Esophagus muscularis mucosa (tissue), 4 donors: ENCODE measurements around the gene PHAF1. TPM values are rescaled to one million over a fixed set of nuclear protein-coding genes. Genes with fewer than 3 reads are reported as not detected.

ENCODE experiments used
- DNase-seq: peaks from one replicate; pipeline ENCODE4 v3.0.0-alpha.2; 2017; ENCODE audit errors: extremely low spot score
- H3K27ac ChIP-seq, 4 donors: fragments of 200-600 bp; sonication (generic); replicated peaks in 1 of 4; 1 replicate in 3 of 4; 2 replicates in 1 of 4; pipeline ENCODE4 v1.5.1; 2016 to 2019; ENCODE audit warnings: mild to moderate bottlenecking in 1 of 4
- H3K27me3 ChIP-seq, 4 donors: fragments of 200-600 bp; sonication (generic); one replicate each; pipeline versions ENCODE4 v1.5.1 to v1.6.0; 2016 to 2019
- H3K36me3 ChIP-seq, 4 donors: fragments of 200-600 bp; sonication (generic); one replicate each; pipeline ENCODE4 v1.5.1; 2016 to 2019
- H3K4me1 ChIP-seq, 4 donors: fragments of 200-600 bp; sonication (generic); one replicate each; pipeline ENCODE4 v1.5.1; 2016 to 2019
- H3K4me3 ChIP-seq, 4 donors: fragments of 200-600 bp; sonication (generic); 1 replicate in 2 of 4; 2 replicates in 2 of 4; pipeline ENCODE4 v1.5.1; 2016 to 2019; ENCODE audit warnings: mild to moderate bottlenecking in 4 of 4, moderate library complexity in 1 of 4
- H3K9me3 ChIP-seq, 4 donors: fragments of 200-600 bp; sonication (generic); 1 replicate in 3 of 4; 2 replicates in 1 of 4; pipeline ENCODE4 v1.5.1; 2016 to 2019
- CTCF ChIP-seq, 3 experiments: fragments of 200-600 bp in 2 of 3; fragments of 450-650 bp in 1 of 3; sonication (generic) in 2 of 3; IDR thresholded peaks; one replicate each; pipeline ENCODE4 v1.5.1; 2017 to 2019; ENCODE audit warnings: antibody characterized with exemption in 3 of 3, mild to moderate bottlenecking in 2 of 3, moderate library complexity in 1 of 3
- EP300 ChIP-seq: sonication (generic); formaldehyde crosslinking; IDR thresholded peaks from one replicate; pipeline ENCODE4 v1.6.1; 2017; ENCODE audit warnings: antibody characterized with exemption
- POLR2A ChIP-seq: fragments of 450-650 bp; IDR thresholded peaks from one replicate; pipeline ENCODE4 v1.6.1; 2017; ENCODE audit warnings: antibody characterized with exemption, moderate library complexity, mild to moderate bottlenecking, low read depth
- POLR2AphosphoS5 ChIP-seq, 2 donors: sonication (generic); formaldehyde crosslinking; IDR thresholded peaks; one replicate each; pipeline ENCODE4 v1.6.1; 2017; ENCODE audit warnings: antibody characterized with exemption in 2 of 2
- WGBS: methylation state at CpG from one replicate; pipeline ENCODE4 v1.1.5; 2018; 5-methylcytosine and 5-hydroxymethylcytosine counted together
- intact Hi-C: fragments of 100-400 bp; cut with DNase I; formaldehyde crosslinking; loops from one replicate; pipeline ENCODE4 v1.15.1; 2023
- total RNA-seq, 4 donors: library from RNA; depleted of rRNA; stranded (reverse); fragments of >200 nt; gene quantifications; one replicate each; pipeline versions ENCODE4 v1.1.0 to v1.2.1, GENCODE V29; 2016

PHAF1 gene
- total RNA-seq, 4 donors from 2014 or later = 11.4 to 23.7 (median 17.1) TPM

- no peak for DNase-seq
- Histone ChIP-seq H3K9me3 (no peaks in the 10 kb centered on the region), H3K4me1 (no peaks in the 10 kb centered on the region), H3K27me3 (no peaks in the 10 kb centered on the region), H3K36me3 (peaks cover 85 to 100% (median 97%) of the 10 kb centered on the region in 4 donors), H3K27ac (no peak overlapping the region), H3K4me3 (no peak overlapping the region)
- WGBS = 99% methylated on average over 7 of the region's 13 CpGs
- intact Hi-C loops = no loop called here
- TF ChIP-seq POLR2A (no peak), POLR2AphosphoS5 (IDR thresholded peaks at IDR 0.05) (no peak), CTCF (IDR thresholded peaks at IDR 0.05) (no peak), EP300 (no peak)
Observed at GRCh38 chr16:67141391-67141790, 31.6 kb downstream of the PHAF1 start.

- TF ChIP-seq POLR2A = no peak
- TF ChIP-seq POLR2AphosphoS5 (IDR thresholded peaks at IDR 0.05) = no peak
- no peak for TF ChIP-seq CTCF (IDR thresholded peaks at IDR 0.05)
- TF ChIP-seq EP300 = no peak
- DNase-seq = no peak
- no CpG with 5 or more reads among the region's 9 CpGs for WGBS
- no peaks in the 10 kb centered on the region for H3K4me1 ChIP-seq
- no peak overlapping the region for H3K4me3 ChIP-seq
- no peaks in the 10 kb centered on the region for H3K27me3 ChIP-seq
- H3K36me3 ChIP-seq = peaks cover 82 to 100% (median 98%) of the 10 kb centered on the region in 4 donors
- no peak overlapping the region for H3K27ac ChIP-seq
- intact Hi-C loops = no loop called here
- H3K9me3 ChIP-seq = no peaks in the 10 kb centered on the region
Observed at GRCh38 chr16:67142342-67142741, 32.6 kb downstream of the PHAF1 start.

GRCh38 chr16:67144943-67145342 lies 35.2 kb downstream of the PHAF1 start:
- intact Hi-C loops = no loop called here
- H3K27me3 ChIP-seq = no peaks in the 10 kb centered on the region
- DNase-seq = no peak
- WGBS = 97% methylated on average over 2 of the region's 2 CpGs
- H3K9me3 ChIP-seq = no peaks in the 10 kb centered on the region
- TF ChIP-seq POLR2AphosphoS5 (IDR thresholded peaks at IDR 0.05) (no peak), CTCF (IDR thresholded peaks at IDR 0.05) (no peak), POLR2A (no peak), EP300 (no peak)
- H3K27ac ChIP-seq = no peak overlapping the region
- H3K36me3 ChIP-seq = peaks cover 66 to 100% (median 91%) of the 10 kb centered on the region in 4 donors
- peaks cover 0 to 12% (median 5%) of the 10 kb centered on the region in 4 donors for H3K4me1 ChIP-seq
- no peak overlapping the region for H3K4me3 ChIP-seq

GRCh38 chr16:67145746-67146145 lies 36.0 kb downstream of the PHAF1 start:
- H3K36me3 ChIP-seq = peaks cover 58 to 92% (median 83%) of the 10 kb centered on the region in 4 donors
- no peak for TF ChIP-seq EP300
- no peak for TF ChIP-seq POLR2AphosphoS5 (IDR thresholded peaks at IDR 0.05)
- no peak for TF ChIP-seq CTCF (IDR thresholded peaks at IDR 0.05)
- no peak for TF ChIP-seq POLR2A
- WGBS = 84% methylated on average over 2 of the region's 2 CpGs
- H3K27me3 ChIP-seq = no peaks in the 10 kb centered on the region
- DNase-seq = no peak
- intact Hi-C loops = no loop called here
- no peak overlapping the region for H3K27ac ChIP-seq
- H3K9me3 ChIP-seq = no peaks in the 10 kb centered on the region
- peaks cover under 1 to 20% (median 13%) of the 10 kb centered on the region in 4 donors for H3K4me1 ChIP-seq
- no peak overlapping the region for H3K4me3 ChIP-seq
